HG03139 (cell line): Measurements from ENCODE around the gene COL3A1.

ENCODE experiments used
- ATAC-seq: cut with Tn5 transposase; IDR thresholded peaks from one replicate; pipeline ENCODE4 v1.9.1; 2021; ENCODE audit not compliant: unreplicated experiment

COL3A1 gene

DNA sequence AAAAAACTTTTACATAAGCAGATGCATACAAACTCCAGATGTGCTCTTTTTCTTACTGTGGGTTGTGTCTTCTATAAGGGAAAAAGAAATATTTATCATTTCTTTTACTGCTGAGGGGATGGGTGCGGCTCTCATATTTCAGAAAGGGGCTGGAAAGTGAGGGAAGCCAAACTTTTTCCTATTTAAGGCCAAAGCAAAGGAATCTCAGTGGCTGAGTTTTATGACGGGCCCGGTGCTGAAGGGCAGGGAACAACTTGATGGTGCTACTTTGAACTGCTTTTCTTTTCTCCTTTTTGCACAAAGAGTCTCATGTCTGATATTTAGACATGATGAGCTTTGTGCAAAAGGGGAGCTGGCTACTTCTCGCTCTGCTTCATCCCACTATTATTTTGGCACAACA, at the start of gene COL3A1:
TSS of gene COL3A1 (plus strand) at position 210 of the 400 bp plus-strand sequence. CDS start at position 327, 117 bp downstream.
- no peak for ATAC-seq

DNA sequence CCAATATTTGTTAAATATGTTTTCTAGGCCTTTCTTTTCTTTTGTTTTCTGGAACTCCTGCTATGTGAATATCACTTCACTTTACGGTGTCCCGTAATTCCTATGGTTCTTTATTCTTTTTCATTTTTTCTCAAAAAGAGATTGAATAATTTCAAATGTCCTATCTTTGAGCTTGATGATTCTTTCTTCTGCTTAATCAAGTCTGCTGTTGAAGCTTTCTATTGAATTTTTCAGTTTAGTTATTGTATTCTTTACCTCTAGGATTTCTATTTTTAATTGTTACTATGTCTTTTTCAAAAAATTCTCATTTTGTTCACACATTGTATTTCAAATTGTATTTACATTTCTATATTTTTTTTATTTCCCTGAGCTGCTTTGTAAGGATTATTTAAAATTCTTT, 45.5 kb upstream of the COL3A1 start:
- no peak for ATAC-seq

GRCh38 chr2:188931361-188931760, 42.8 kb upstream of the COL3A1 start:
- ATAC-seq = no peak

GRCh38 chr2:188937228-188938220, 36.6 kb upstream of the COL3A1 start:
- no peak for ATAC-seq

DNA sequence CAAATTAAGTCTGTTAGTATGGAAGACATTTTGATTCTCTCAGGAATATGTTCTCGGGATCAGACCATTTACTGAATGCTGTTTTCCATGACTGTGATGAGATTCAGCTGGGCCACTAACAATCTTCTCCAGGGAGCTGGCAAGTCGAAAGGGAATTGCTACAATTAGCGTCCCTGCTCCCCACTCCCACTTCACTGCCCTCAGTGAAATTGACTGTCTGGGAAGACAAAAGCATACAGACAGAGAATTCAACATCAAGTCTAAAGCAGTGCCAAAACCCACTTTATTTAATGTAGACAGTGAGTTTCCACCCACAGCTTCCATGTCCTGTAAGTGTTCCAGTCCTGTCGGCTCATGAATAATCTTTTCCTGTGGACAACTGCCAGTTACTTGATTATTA, 34.0 kb upstream of the COL3A1 start:
- ATAC-seq = no peak

GRCh38 chr2:188944442-188944841, 29.7 kb upstream of the COL3A1 start:
- no peak for ATAC-seq

- no peak for ATAC-seq
Observed at GRCh38 chr2:188949046-188949818, 24.9 kb upstream of the COL3A1 start.

DNA sequence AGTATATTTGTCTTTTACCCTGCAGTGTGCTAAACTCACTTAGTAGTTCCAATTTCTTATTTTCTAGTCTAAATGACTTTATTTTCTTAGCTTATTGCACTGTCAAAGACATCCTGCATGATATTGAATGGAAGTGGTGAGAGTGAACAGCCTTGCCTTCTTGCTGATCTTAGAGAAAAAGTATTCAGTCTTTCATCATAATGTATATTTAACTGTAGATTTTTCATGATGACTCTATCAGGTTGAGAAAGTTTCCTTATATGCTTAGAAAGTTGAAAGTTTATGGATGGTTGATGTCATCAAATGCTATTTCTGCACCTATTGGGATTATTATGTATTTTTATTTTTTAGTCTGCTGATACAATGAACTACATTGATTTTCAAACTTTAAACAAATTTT, 21.3 kb upstream of the COL3A1 start:
- ATAC-seq = no peak

DNA sequence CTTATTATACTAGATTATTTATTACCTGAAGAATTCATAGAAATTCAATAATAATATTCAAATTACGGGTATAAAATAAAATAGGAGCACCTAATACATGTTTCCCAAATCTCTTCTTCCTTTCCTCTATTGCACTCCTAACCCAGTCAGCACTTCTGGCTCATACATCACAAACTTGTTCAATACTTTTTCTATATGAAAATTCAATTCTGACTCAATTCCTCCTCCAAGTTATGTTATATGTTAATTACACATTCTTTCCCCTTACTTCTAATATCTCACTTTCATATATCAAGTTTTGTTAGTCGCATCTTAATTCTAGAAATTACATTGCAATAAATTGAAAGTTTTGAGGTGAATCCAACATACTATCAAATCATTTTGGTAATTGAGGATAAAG, 17.9 kb upstream of the COL3A1 start:
- no peak for ATAC-seq

DNA sequence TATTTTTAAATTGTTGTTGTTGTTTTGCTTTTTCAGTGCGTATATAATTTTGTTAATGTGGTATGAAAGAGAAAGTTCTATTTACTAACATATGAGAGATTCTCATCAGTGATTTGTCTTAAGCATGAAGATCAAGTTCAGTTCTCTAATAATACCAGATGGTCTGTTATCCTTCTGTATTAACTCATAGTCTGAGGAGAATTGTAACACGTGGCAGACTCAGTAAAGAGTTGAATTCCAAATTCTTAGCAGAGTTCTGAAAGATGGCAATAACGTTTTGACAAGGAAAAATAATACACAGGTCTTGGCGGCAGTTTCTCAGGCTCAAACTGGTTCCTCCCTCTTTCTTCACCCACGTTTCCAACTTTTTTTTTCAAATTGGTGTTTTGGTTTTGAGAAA, 17.2 kb upstream of the COL3A1 start:
- ATAC-seq = no peak

DNA sequence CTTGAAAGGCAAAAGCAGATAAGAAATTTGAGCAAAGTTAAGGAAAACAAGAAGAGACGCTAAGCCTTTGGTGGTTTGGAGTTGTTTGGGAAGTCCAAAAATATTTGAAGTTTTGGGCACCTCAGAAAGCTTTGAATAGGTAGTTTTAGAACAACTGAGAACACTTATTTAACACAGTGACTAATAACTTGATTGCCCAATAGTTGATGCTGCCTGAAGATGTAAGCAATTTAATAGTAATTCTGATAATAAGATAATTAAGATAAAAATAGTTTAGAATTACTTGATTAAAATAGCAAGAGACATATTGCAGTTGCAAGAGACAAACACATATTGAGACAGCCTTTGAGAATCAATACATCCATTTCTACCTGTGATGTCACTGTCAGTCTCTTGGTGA, 16.5 kb upstream of the COL3A1 start:
- no peak for ATAC-seq

- no peak for ATAC-seq
Observed at GRCh38 chr2:188963741-188964140, 10.4 kb upstream of the COL3A1 start.

- ATAC-seq = no peak
Observed at GRCh38 chr2:188964976-188965546, 9.1 kb upstream of the COL3A1 start.

- ATAC-seq = no peak
Observed at GRCh38 chr2:188965563-188965962, 8.6 kb upstream of the COL3A1 start.

DNA sequence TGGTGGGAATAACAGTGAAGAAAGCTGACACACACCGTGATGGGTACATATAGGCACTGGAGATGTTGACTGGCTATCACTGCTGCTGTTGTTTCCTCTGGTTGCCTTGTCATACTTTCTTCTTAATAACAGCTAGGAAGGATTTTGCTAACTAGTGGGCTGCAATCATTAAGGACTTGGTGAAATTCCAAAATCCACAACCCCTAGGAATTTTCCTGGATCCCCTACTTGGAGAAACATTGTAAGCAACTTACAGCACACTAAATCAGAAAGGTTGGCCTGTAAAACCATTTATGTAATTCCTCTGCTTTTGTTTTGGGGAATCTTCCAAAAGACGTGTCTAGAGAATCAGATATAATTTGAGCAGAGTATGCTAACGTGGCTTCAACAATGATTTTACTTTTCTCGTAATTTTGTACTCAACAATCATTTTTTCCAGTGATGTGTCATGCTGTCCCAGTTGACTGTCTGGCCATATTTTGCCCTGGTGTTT, 8.0 kb upstream of the COL3A1 start:
- ATAC-seq = no peak

DNA sequence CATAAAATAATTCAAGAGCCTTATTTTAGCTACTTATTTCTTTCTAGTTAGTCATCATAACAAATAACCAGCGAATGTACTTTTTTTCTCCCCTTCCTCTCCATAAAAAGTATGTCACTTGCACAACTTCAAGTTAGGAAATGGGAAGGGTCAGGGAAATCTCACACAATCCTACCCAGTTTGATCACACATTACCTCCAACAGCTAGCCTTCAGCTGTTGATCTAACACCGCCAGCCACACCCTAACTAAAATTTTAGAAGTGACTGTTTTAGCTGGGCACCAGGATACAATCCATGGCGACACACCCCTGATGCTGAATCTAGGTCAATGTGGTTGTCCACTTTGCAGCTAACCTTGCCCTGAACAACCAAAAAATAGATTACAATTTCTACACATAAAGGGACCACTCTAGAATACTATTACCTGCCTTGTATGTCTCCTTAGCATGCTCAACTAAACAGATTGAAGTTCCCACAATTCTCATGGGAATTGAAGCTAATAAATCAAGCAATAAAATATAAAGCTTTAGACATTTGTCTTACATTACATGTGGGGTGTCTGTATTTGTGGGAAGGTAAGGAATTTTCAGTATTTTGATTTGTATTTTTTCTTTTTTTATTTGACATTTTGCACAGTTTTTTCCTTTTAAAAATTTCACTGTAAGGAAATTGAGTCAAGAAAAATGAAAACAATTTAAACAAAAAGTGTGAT, 7.3 kb upstream of the COL3A1 start:
- no peak for ATAC-seq

DNA sequence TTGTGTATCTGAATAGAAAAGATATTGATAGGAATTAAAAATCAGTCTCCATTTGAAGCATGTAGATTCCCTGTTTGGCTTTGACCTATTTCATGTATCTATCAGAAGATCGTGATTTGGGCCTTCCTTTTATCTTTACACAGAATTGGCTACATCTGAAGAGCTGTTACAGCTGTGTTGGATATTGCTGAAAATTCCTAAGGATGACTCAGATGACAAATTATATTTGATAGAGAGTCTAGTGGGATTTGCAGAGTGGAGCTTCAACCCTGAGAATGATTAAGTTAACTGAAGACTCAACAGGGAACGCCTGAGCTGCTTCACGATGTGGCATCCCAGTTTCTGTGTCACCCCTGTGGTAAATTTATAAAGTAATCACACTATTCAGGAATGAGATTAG, 4.9 kb upstream of the COL3A1 start:
- no peak for ATAC-seq

DNA sequence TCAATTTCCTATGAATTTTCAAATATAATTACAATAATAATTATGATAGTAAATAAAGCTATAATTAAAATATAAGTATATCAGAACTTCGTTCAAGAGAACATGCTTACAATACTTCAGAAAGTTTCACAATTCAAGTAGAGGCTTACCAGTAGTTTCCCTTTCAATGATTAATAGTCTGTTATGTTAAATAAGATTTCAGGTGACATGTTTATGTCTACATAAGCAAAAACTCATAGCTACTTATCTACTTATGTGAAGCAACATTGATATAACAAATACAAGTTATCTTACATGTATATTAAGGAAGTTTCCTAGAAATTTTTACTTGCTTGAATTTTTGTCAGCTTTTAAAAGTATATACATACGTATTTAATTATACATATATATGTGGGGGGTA, 4.5 kb upstream of the COL3A1 start:
- ATAC-seq = no peak

DNA sequence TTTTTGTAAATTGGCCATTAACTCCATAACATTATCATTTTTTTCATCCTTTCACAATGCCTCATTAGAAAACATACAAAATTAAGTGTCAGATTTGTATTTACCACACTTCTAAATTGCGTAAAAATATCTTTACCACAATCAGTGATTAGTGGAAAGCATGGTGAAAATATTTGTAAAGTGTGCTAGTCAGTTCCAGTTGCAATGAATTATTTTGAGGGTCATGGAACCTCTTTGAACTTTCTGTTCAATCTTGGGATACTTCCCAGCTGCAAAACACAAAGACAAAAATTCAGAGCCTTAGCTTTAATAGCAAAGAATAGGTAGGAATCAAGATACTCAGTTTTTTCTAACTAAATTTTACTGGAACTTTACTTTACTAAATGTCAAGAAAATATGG, 4.0 kb upstream of the COL3A1 start:
- no peak for ATAC-seq

GRCh38 chr2:188971432-188971861, 2.7 kb upstream of the COL3A1 start:
- no peak for ATAC-seq

- ATAC-seq = no peak
Observed at GRCh38 chr2:188973641-188974040, 532 bp upstream of the COL3A1 start.
